Naive B cell (primary cell): ENCODE data around the gene CRMP1. TPM values are rescaled to one million over a fixed set of nuclear protein-coding genes. Genes with fewer than 3 reads are reported as not detected.

Experiments used
- ATAC-seq, 2 donors: fragments of 150-1000 bp; cut with Tn5 transposase; 2 replicates each; pipeline ENCODE4 v1.10.0; 2021; ENCODE audit warnings: low read depth in 2 of 2, mild to moderate bottlenecking in 2 of 2, moderate library complexity in 2 of 2
- DNase-seq: peaks from one replicate; pipeline ENCODE4 v3.0.0; 2022
- H3K27ac Mint-ChIP-seq, 6 donors: one replicate each; pipeline ENCODE4 v1.8.0; 2020 to 2022; ENCODE audit warnings: mild to moderate bottlenecking in 6 of 6, mixed read lengths in 6 of 6, moderate library complexity in 5 of 6, inconsistent platforms in 2 of 6
- H3K27me3 Mint-ChIP-seq, 3 donors: one replicate each; pipeline ENCODE4 v1.8.0; 2021 to 2022; ENCODE audit warnings: mixed read lengths in 3 of 3, mild to moderate bottlenecking in 1 of 3
- H3K36me3 Mint-ChIP-seq, 2 donors: one replicate each; pipeline ENCODE4 v1.8.0; 2020 to 2022; ENCODE audit warnings: mixed read lengths in 2 of 2, inconsistent platforms in 1 of 2, mild to moderate bottlenecking in 1 of 2
- H3K4me1 Mint-ChIP-seq, 3 donors: one replicate each; pipeline ENCODE4 v1.8.0; 2020 to 2022; ENCODE audit warnings: mixed read lengths in 3 of 3, inconsistent platforms in 1 of 3, mild to moderate bottlenecking in 1 of 3, moderate library complexity in 1 of 3
- H3K4me3 Mint-ChIP-seq, 8 donors: one replicate each; pipeline ENCODE4 v1.8.0; 2020 to 2022; ENCODE audit warnings: mild to moderate bottlenecking in 8 of 8, mixed read lengths in 8 of 8, moderate library complexity in 8 of 8, inconsistent platforms in 2 of 8
- H3K9me3 Mint-ChIP-seq, 7 donors: one replicate each; pipeline ENCODE4 v1.8.0; 2020 to 2022; ENCODE audit warnings: mixed read lengths in 7 of 7, mild to moderate bottlenecking in 5 of 7, inconsistent platforms in 2 of 7, moderate library complexity in 1 of 7
- polyA plus RNA-seq, 6 donors: library from polyadenylated mRNA; unstranded; fragments of 300-500 nt; fragmentation: Illumina TruSeq; gene quantifications; one replicate each; pipeline ENCODE4 v1.2.3, GENCODE V29; 2021; ENCODE audit warnings: low read depth in 6 of 6

The CRMP1 gene
- polyA plus RNA-seq, 6 donors from 2014 or later = 0.49 to 3.5 (median 1.3) TPM; not detected in 1

GRCh38 chr4:5800496-5800895 lies 92.4 kb downstream of the CRMP1 start:
- peaks cover 0 to 7% of the 10 kb centered on the region in 2 donors for H3K36me3 Mint-ChIP-seq
- peaks cover 0 to 5% (median 3%) of the 10 kb centered on the region in 7 donors for H3K9me3 Mint-ChIP-seq
- DNase-seq (no peak), ATAC-seq (no peak)
- H3K4me1 Mint-ChIP-seq = no peaks in the 10 kb centered on the region
- no peak overlapping the region for H3K27ac Mint-ChIP-seq
- H3K27me3 Mint-ChIP-seq = peaks cover 0 to 4% (median 0%) of the 10 kb centered on the region in 3 donors
- no peak overlapping the region for H3K4me3 Mint-ChIP-seq

- DNase-seq = no peak
- Mint-ChIP-seq H3K27me3 (peaks cover 0 to 4% (median 0%) of the 10 kb centered on the region in 3 donors), H3K27ac (no peak overlapping the region), H3K9me3 (peaks cover 0 to 5% (median 3%) of the 10 kb centered on the region in 7 donors), H3K4me1 (no peaks in the 10 kb centered on the region), H3K4me3 (no peak overlapping the region), H3K36me3 (peaks cover 0 to 7% of the 10 kb centered on the region in 2 donors)
- ATAC-seq = no peak
Observed at GRCh38 chr4:5799406-5799805, 93.5 kb downstream of the CRMP1 start.

- no peak for ATAC-seq
- Mint-ChIP-seq H3K4me3 (no peak overlapping the region), H3K36me3 (peaks cover 0 to 7% of the 10 kb centered on the region in 2 donors), H3K27me3 (peaks cover 0 to 4% (median 0%) of the 10 kb centered on the region in 3 donors), H3K4me1 (no peaks in the 10 kb centered on the region), H3K27ac (no peak overlapping the region), H3K9me3 (peaks cover 0 to 5% (median 3%) of the 10 kb centered on the region in 7 donors)
- DNase-seq = no peak
Observed at GRCh38 chr4:5798946-5799345, 93.9 kb downstream of the CRMP1 start.

- Mint-ChIP-seq H3K9me3 (peaks cover 0 to 5% (median 3%) of the 10 kb centered on the region in 7 donors), H3K27me3 (peaks cover 0 to 4% (median 0%) of the 10 kb centered on the region in 3 donors), H3K27ac (no peak overlapping the region), H3K4me3 (no peak overlapping the region), H3K4me1 (no peaks in the 10 kb centered on the region), H3K36me3 (peaks cover 0 to 7% of the 10 kb centered on the region in 2 donors)
- ATAC-seq (no peak), DNase-seq (no peak)
Observed at GRCh38 chr4:5798462-5798861, 94.4 kb downstream of the CRMP1 start.

- no peak for ATAC-seq
- Mint-ChIP-seq H3K4me3 (no peak overlapping the region), H3K36me3 (peaks cover 0 to 7% of the 10 kb centered on the region in 2 donors), H3K4me1 (no peaks in the 10 kb centered on the region), H3K27me3 (peaks cover 0 to 4% (median 0%) of the 10 kb centered on the region in 3 donors), H3K27ac (no peak overlapping the region), H3K9me3 (peaks cover 0 to 5% (median 3%) of the 10 kb centered on the region in 7 donors)
- DNase-seq = no peak
Observed at GRCh38 chr4:5797866-5798265, 95.0 kb downstream of the CRMP1 start.

GRCh38 chr4:5796976-5797375 lies 95.9 kb downstream of the CRMP1 start:
- Mint-ChIP-seq H3K9me3 (peaks cover 0 to 5% (median 3%) of the 10 kb centered on the region in 7 donors), H3K27me3 (peaks cover 0 to 4% (median 0%) of the 10 kb centered on the region in 3 donors)

GRCh38 chr4:5795580-5795979 lies 97.3 kb downstream of the CRMP1 start:
- peaks cover 0 to 7% of the 10 kb centered on the region in 2 donors for H3K36me3 Mint-ChIP-seq
- peaks cover 0 to 5% (median 3%) of the 10 kb centered on the region in 7 donors for H3K9me3 Mint-ChIP-seq
- H3K27ac Mint-ChIP-seq = peak overlapping the region in 1 of 6 donors; percentile 39

More at GRCh38 chr4:5796976-5797375, 95.9 kb downstream of the CRMP1 start:
- DNase-seq (no peak), ATAC-seq (no peak)
- no peak overlapping the region for H3K4me3 Mint-ChIP-seq
- peaks cover 0 to 7% of the 10 kb centered on the region in 2 donors for H3K36me3 Mint-ChIP-seq
- no peak overlapping the region for H3K27ac Mint-ChIP-seq
- H3K4me1 Mint-ChIP-seq = no peaks in the 10 kb centered on the region

GRCh38 chr4:5793514-5793913 lies 99.4 kb downstream of the CRMP1 start:
- Mint-ChIP-seq H3K27me3 (peaks cover 0 to 4% (median 0%) of the 10 kb centered on the region in 3 donors), H3K4me1 (no peaks in the 10 kb centered on the region), H3K27ac (no peak overlapping the region), H3K4me3 (no peak overlapping the region), H3K9me3 (peaks cover under 1 to 9% (median 6%) of the 10 kb centered on the region in 7 donors), H3K36me3 (peaks cover 0 to 12% of the 10 kb centered on the region in 2 donors)
- no peak for ATAC-seq
- DNase-seq = no peak

More at GRCh38 chr4:5795580-5795979, 97.3 kb downstream of the CRMP1 start:
- Mint-ChIP-seq H3K27me3 (peaks cover 0 to 4% (median 0%) of the 10 kb centered on the region in 3 donors), H3K4me1 (no peaks in the 10 kb centered on the region), H3K4me3 (no peak overlapping the region)
- ATAC-seq = no peak
- no peak for DNase-seq

GRCh38 chr4:5791654-5792053 lies 101.2 kb downstream of the CRMP1 start:
- no peak overlapping the region for H3K4me3 Mint-ChIP-seq
- H3K27me3 Mint-ChIP-seq = no peaks in the 10 kb centered on the region
- no peak overlapping the region for H3K27ac Mint-ChIP-seq
- no peak for ATAC-seq
- H3K9me3 Mint-ChIP-seq = peaks cover 7 to 23% (median 10%) of the 10 kb centered on the region in 7 donors
- peaks cover 0 to 17% of the 10 kb centered on the region in 2 donors for H3K36me3 Mint-ChIP-seq
- DNase-seq = no peak
- no peaks in the 10 kb centered on the region for H3K4me1 Mint-ChIP-seq

GRCh38 chr4:5790546-5790857 lies 102.4 kb downstream of the CRMP1 start:
- ATAC-seq (no peak), DNase-seq (no peak)
- Mint-ChIP-seq H3K9me3 (peaks cover 4 to 18% (median 9%) of the 10 kb centered on the region in 7 donors), H3K4me1 (no peaks in the 10 kb centered on the region), H3K36me3 (peaks cover 0 to 9% of the 10 kb centered on the region in 2 donors), H3K27me3 (no peaks in the 10 kb centered on the region), H3K4me3 (no peak overlapping the region), H3K27ac (peak overlapping the region in 1 of 6 donors; percentile 33)

GRCh38 chr4:5789141-5789540 lies 103.7 kb downstream of the CRMP1 start:
- Mint-ChIP-seq H3K4me3 (no peak overlapping the region), H3K27me3 (no peaks in the 10 kb centered on the region), H3K9me3 (peaks cover 4 to 18% (median 9%) of the 10 kb centered on the region in 7 donors), H3K27ac (no peak overlapping the region), H3K36me3 (peaks cover 0 to 9% of the 10 kb centered on the region in 2 donors), H3K4me1 (no peaks in the 10 kb centered on the region)
- no peak for ATAC-seq
- no peak for DNase-seq

GRCh38 chr4:5788144-5788543 lies 104.7 kb downstream of the CRMP1 start:
- H3K4me3 Mint-ChIP-seq = no peak overlapping the region
- H3K9me3 Mint-ChIP-seq = peaks cover 4 to 18% (median 9%) of the 10 kb centered on the region in 7 donors
- H3K4me1 Mint-ChIP-seq = no peaks in the 10 kb centered on the region
- DNase-seq = no peak
- H3K36me3 Mint-ChIP-seq = peaks cover 0 to 9% of the 10 kb centered on the region in 2 donors
- no peak overlapping the region for H3K27ac Mint-ChIP-seq
- no peaks in the 10 kb centered on the region for H3K27me3 Mint-ChIP-seq
- no peak for ATAC-seq

- Mint-ChIP-seq H3K4me3 (no peak overlapping the region), H3K4me1 (no peaks in the 10 kb centered on the region), H3K9me3 (peaks cover 4 to 18% (median 9%) of the 10 kb centered on the region in 7 donors), H3K27ac (no peak overlapping the region), H3K27me3 (no peaks in the 10 kb centered on the region), H3K36me3 (peaks cover 0 to 9% of the 10 kb centered on the region in 2 donors)
- no peak for DNase-seq
- no peak for ATAC-seq
Observed at GRCh38 chr4:5787311-5787710, 105.6 kb downstream of the CRMP1 start.

- ATAC-seq (no peak), DNase-seq (no peak)
- Mint-ChIP-seq H3K9me3 (peaks cover 4 to 18% (median 9%) of the 10 kb centered on the region in 7 donors), H3K27me3 (peaks cover 0 to 3% (median 0%) of the 10 kb centered on the region in 3 donors), H3K36me3 (peaks cover 0 to 9% of the 10 kb centered on the region in 2 donors), H3K27ac (no peak overlapping the region), H3K4me3 (peak overlapping the region in 1 of 8 donors; percentile 10), H3K4me1 (no peaks in the 10 kb centered on the region)
Observed at GRCh38 chr4:5785806-5786680, 106.8 kb downstream of the CRMP1 start.
